Gastrocnemius medialis (tissue), 4 donors: ENCODE data around the gene FCRLB. TPM values are rescaled to one million over a fixed set of nuclear protein-coding genes. Genes with fewer than 3 reads are reported as not detected.

Experiments
- ATAC-seq, 2 donors: fragments of 150-250 bp; one replicate each; pipeline ENCODE4 v1.9.1; 2016
- DNase-seq, 2 donors: peaks; one replicate each; pipeline ENCODE4 v3.0.0-alpha.2; 2019
- H3K27ac ChIP-seq, 4 donors: fragments of 200-600 bp; sonication (generic); 1 replicate in 1 of 4; 2 replicates in 3 of 4; pipeline ENCODE4 v1.5.1; 2016 to 2018; ENCODE audit warnings: mild to moderate bottlenecking in 2 of 4, moderate library complexity in 1 of 4
- H3K27me3 ChIP-seq, 3 donors: fragments of 200-600 bp; sonication (generic) in 2 of 3; 1 replicate in 1 of 3; 2 replicates in 2 of 3; pipeline versions ENCODE4 v1.5.1 to v1.6.0; 2016 to 2019; ENCODE audit warnings: mild to moderate bottlenecking in 1 of 3, moderate library complexity in 1 of 3
- H3K36me3 ChIP-seq, 2 donors: fragments of 200-600 bp; sonication (generic) in 1 of 2; one replicate each; pipeline ENCODE4 v1.5.1; 2017 to 2018
- H3K4me1 ChIP-seq, 2 donors: fragments of 200-600 bp; sonication (generic) in 1 of 2; one replicate each; pipeline ENCODE4 v1.5.1; 2016 to 2017; ENCODE audit warnings: mild to moderate bottlenecking in 2 of 2
- H3K4me3 ChIP-seq, 4 donors: fragments of 200-600 bp; sonication (generic) in 3 of 4; 1 replicate in 1 of 4; 2 replicates in 3 of 4; pipeline ENCODE4 v1.5.1; 2016 to 2019; ENCODE audit warnings: mild to moderate bottlenecking in 2 of 4
- H3K9me3 ChIP-seq, 3 donors: fragments of 200-600 bp; sonication (generic) in 2 of 3; 1 replicate in 1 of 3; 2 replicates in 2 of 3; pipeline ENCODE4 v1.5.1; 2016 to 2019
- POLR2A ChIP-seq, 2 donors: fragments of 450-650 bp; IDR thresholded peaks; one replicate each; pipeline ENCODE4 v1.6.1; 2017; ENCODE audit warnings: antibody characterized with exemption in 2 of 2, mild to moderate bottlenecking in 2 of 2, moderate library complexity in 2 of 2
- in situ Hi-C, 4 donors: fragments of 200-750 bp; cut with MboI; loops; one replicate each; pipeline versions ENCODE4 v1.15.0 to v1.8.0; 2017; ENCODE audit warnings: low sequenced_read_pairs in 4 of 4
- intact Hi-C: fragments of 100-400 bp; cut with DNase I; formaldehyde crosslinking; loops from one replicate; pipeline ENCODE4 v1.15.1; 2023; ENCODE audit warnings: low total_unique reads
- total RNA-seq, 4 donors: library from RNA; depleted of rRNA; stranded (reverse); fragments of >200 nt; gene quantifications; one replicate each; pipeline versions ENCODE4 v1.1.0 to v1.2.3, GENCODE V29; 2016
- TF ChIP-seq, protein P1 (sequence below), 5 experiments: fragments of 450-650 bp in 3 of 5; fragments of 200-600 bp in 2 of 5; sonication (generic) in 2 of 5; IDR thresholded peaks in 4 of 5; conservative IDR thresholded peaks in 1 of 5; 1 replicate in 4 of 5; 2 replicates in 1 of 5; pipeline ENCODE4 v1.5.1; 2016 to 2019; ENCODE audit warnings: antibody characterized with exemption in 5 of 5, mild to moderate bottlenecking in 3 of 5, moderate library complexity in 3 of 5

The FCRLB gene
- total RNA-seq, 4 donors from 2014 or later, result not detected

DNA sequence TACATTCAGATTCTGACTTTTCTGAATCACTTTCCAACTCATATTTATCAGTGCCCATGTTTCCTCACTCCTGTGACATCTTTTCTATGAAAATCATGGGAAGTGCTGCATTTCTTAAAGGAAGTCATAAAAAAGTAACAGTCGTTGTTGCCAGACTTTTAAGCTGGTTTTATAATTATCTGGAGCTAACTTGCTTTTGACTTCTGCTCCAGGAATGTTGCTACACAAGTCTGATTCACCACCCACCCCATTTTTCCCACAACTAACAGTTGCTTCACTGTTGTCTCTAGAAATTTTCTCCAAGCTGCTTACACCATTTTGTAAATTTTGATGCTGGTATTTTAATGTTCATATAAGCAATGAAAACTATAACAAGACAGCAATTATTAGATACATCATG is 12.2 kb downstream of the FCRLB start:
- in situ Hi-C loops, result loop anchor here in 3 of 4 donors (10.0 to 25.0 kb wide), 3 partner anchors 121 to 521 kb away; partner anchors contain the start of genes APOA2 (in 2 of the 3), FCER1G (in 2 of the 3) and NDUFS2 (in 2 of the 3)
- no peak overlapping the region for H3K27ac ChIP-seq
- peaks cover 0 to 3% (median 0%) of the 10 kb centered on the region in 3 donors for H3K27me3 ChIP-seq
- TF ChIP-seq, protein P1, sequence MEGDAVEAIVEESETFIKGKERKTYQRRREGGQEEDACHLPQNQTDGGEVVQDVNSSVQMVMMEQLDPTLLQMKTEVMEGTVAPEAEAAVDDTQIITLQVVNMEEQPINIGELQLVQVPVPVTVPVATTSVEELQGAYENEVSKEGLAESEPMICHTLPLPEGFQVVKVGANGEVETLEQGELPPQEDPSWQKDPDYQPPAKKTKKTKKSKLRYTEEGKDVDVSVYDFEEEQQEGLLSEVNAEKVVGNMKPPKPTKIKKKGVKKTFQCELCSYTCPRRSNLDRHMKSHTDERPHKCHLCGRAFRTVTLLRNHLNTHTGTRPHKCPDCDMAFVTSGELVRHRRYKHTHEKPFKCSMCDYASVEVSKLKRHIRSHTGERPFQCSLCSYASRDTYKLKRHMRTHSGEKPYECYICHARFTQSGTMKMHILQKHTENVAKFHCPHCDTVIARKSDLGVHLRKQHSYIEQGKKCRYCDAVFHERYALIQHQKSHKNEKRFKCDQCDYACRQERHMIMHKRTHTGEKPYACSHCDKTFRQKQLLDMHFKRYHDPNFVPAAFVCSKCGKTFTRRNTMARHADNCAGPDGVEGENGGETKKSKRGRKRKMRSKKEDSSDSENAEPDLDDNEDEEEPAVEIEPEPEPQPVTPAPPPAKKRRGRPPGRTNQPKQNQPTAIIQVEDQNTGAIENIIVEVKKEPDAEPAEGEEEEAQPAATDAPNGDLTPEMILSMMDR (IDR thresholded peaks at IDR 0.05 in 4 of 5, conservative IDR thresholded peaks at IDR 0.05 in 1 of 5), result no peak
- no peak for TF ChIP-seq POLR2A (IDR thresholded peaks at IDR 0.05)
- H3K4me1 ChIP-seq, result peaks cover 0 to 3% of the 10 kb centered on the region in 2 donors
- ATAC-seq (no peak), DNase-seq (no peak)
- intact Hi-C loops, result no loop called here
- H3K9me3 ChIP-seq, result no peaks in the 10 kb centered on the region
- no peak overlapping the region for H3K4me3 ChIP-seq
- no peaks in the 10 kb centered on the region for H3K36me3 ChIP-seq

DNA sequence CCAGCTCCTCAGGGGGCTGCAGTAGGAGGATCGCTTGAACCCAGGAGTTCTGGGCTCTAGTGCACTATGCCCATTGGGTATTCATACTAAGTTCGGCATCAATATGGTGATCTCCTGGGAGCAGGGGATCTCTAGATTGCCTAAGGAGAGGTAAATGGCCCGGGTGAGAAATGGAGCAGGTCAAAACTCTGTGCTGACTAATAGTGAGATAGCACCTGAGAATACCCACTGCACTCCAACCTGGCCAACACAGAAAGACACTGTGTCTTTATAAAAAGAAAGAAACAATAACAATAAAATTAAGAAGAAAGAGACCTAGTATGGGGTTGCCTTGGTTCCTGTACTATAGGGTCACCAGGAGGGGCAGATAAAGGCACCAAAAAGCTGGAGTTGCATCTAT is 14.5 kb downstream of the FCRLB start:
- H3K36me3 ChIP-seq, result no peaks in the 10 kb centered on the region
- no peak for DNase-seq
- H3K4me3 ChIP-seq, result no peak overlapping the region
- H3K4me1 ChIP-seq, result peaks cover 0 to 3% of the 10 kb centered on the region in 2 donors
- TF ChIP-seq POLR2A (IDR thresholded peaks at IDR 0.05), result no peak
- TF ChIP-seq, protein P1 (IDR thresholded peaks at IDR 0.05 in 4 of 5, conservative IDR thresholded peaks at IDR 0.05 in 1 of 5), result no peak
- no peak overlapping the region for H3K27ac ChIP-seq
- H3K27me3 ChIP-seq, result peaks cover 0 to 3% (median 0%) of the 10 kb centered on the region in 3 donors
- H3K9me3 ChIP-seq, result no peaks in the 10 kb centered on the region
- in situ Hi-C loops, result loop anchor here in 3 of 4 donors (10.0 to 25.0 kb wide), 3 partner anchors 124 to 524 kb away; partner anchors contain the start of genes APOA2 (in 2 of the 3), FCER1G (in 2 of the 3) and NDUFS2 (in 2 of the 3)
- ATAC-seq, result no peak
- intact Hi-C loops, result no loop called here

DNA sequence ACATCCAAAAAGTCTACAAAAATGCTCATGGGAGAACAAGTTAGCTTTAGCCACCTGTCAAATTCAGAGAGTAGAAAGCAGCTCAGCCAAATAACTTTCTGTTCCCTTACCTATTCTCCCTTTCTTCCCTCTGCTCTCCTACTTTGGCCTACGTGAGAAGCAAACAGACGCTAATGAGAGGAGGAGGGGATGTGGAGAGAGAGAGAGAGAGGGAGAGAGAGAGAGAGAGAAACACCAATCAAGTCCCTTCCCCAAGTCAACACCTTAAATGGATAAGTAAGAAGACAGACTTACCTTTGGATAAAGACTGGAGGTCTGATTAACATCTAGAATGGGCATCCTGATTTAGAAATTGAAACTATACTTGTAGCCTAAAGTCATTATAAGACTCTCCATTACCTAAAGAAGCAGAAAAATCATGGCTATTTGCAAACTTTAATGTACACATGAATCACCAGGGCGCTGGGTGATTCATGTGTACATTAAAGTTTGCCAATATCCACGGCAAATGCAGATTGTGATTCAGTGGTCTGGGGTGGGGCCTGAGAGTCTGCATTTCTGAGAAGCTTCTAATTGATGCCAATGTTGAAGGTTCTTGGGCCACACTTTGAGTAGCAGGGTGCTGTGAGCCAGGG is 15.1 kb downstream of the FCRLB start:
- Histone ChIP-seq H3K27ac (no peak overlapping the region), H3K9me3 (no peaks in the 10 kb centered on the region), H3K4me1 (peaks cover 0 to 3% of the 10 kb centered on the region in 2 donors), H3K4me3 (no peak overlapping the region), H3K36me3 (no peaks in the 10 kb centered on the region), H3K27me3 (peaks cover 0 to 3% (median 0%) of the 10 kb centered on the region in 3 donors)
- no peak for ATAC-seq
- TF ChIP-seq POLR2A (IDR thresholded peaks at IDR 0.05), result no peak
- TF ChIP-seq, protein P1 (IDR thresholded peaks at IDR 0.05 in 4 of 5, conservative IDR thresholded peaks at IDR 0.05 in 1 of 5), result no peak
- in situ Hi-C loops, result loop anchor here in 3 of 4 donors (10.0 to 25.0 kb wide), 3 partner anchors 124 to 524 kb away; partner anchors contain the start of genes APOA2 (in 2 of the 3), FCER1G (in 2 of the 3) and NDUFS2 (in 2 of the 3)
- intact Hi-C loops, result no loop called here
- DNase-seq, result no peak

DNA sequence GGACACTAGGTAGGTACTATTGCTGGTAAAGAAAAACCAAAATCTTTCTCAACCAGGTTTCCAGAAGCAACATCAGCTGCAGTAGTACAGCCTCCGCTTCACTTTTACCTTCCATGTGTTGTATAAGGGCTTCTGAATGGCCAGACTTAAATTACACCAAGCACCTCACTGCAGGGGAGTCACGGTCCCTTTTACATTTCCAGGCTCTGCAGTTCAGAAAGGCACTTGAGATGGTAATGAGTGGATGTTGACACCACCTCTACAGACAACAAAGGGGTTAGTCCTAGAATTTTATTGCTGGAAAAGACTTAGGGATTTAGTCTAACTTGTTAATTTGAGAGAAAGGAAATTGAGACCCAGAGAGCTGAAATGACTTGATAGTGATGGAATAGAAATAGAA is 16.3 kb downstream of the FCRLB start:
- H3K27ac ChIP-seq, result no peak overlapping the region
- no peaks in the 10 kb centered on the region for H3K9me3 ChIP-seq
- no peak for DNase-seq
- H3K4me1 ChIP-seq, result peaks cover 0 to 3% of the 10 kb centered on the region in 2 donors
- no peak for TF ChIP-seq POLR2A (IDR thresholded peaks at IDR 0.05)
- TF ChIP-seq, protein P1 (IDR thresholded peaks at IDR 0.05 in 4 of 5, conservative IDR thresholded peaks at IDR 0.05 in 1 of 5), result no peak
- H3K4me3 ChIP-seq, result no peak overlapping the region
- intact Hi-C loops (no loop called here), in situ Hi-C loops (loop anchor here in 3 of 4 donors (10.0 to 25.0 kb wide), 3 partner anchors 125 to 525 kb away; partner anchors contain the start of genes APOA2 (in 2 of the 3), FCER1G (in 2 of the 3) and NDUFS2 (in 2 of the 3))
- H3K36me3 ChIP-seq, result no peaks in the 10 kb centered on the region
- no peak for ATAC-seq
- H3K27me3 ChIP-seq, result no peaks in the 10 kb centered on the region
